ENCODE measurements around the gene APOLD1.
A peak's percentile ranks its signal among the peaks of the same experiment; 100 is the strongest.
"Not testable (repeated sequence)": the region's sequence is repeated elsewhere in the genome, so short reads cannot be mapped to it uniquely, and the experiment has no call there.

The APOLD1 gene, protein sequence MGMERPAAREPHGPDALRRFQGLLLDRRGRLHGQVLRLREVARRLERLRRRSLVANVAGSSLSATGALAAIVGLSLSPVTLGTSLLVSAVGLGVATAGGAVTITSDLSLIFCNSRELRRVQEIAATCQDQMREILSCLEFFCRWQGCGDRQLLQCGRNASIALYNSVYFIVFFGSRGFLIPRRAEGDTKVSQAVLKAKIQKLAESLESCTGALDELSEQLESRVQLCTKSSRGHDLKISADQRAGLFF

DNA sequence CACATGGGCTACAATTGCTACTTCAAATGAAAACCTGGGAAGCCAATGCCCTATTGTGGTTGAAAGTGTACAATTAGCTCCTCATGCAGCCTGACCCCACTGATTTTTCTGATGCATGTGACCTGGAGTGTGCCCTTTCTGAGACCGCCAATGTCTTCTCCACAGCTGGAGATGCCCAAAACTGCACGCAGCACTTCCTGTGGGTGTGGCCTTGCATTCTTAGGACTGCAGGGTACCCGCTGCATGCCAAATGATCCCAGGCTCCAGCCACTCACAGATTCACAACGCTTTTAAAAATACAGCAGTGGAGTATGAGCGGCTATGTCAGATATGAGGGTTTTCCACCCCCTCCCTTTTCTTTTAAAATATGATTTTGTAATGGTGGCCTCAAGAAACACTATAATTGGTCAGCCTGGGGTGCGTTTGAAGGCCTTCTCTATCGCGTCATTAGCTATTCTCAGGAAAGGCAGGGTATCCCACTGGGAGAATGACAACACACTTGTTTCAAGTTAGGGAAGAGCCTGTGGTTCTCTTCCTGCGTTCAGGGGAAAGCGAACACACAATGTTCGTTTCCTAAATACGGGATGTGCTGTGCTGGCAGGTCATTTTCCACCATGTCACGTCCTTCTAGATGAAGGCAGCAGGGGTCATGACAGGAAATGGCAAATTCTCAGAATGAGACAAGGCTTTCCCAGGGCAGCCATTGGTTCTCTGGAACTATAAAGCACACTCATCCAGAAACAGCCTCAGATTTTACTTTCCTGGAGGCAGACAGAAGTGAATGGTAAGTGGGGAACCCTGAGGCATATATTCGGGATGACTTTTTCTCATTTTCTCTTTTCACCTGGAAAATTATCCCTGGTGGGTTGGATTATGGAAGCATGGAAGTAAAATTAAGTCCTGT lies at the start of gene APOLD1:
TSS of gene APOLD1 (plus strand) at position 749 of the 904 bp plus-strand sequence. CDS start at position 782, 33 bp downstream.
- no peak for DNase-seq

DNA sequence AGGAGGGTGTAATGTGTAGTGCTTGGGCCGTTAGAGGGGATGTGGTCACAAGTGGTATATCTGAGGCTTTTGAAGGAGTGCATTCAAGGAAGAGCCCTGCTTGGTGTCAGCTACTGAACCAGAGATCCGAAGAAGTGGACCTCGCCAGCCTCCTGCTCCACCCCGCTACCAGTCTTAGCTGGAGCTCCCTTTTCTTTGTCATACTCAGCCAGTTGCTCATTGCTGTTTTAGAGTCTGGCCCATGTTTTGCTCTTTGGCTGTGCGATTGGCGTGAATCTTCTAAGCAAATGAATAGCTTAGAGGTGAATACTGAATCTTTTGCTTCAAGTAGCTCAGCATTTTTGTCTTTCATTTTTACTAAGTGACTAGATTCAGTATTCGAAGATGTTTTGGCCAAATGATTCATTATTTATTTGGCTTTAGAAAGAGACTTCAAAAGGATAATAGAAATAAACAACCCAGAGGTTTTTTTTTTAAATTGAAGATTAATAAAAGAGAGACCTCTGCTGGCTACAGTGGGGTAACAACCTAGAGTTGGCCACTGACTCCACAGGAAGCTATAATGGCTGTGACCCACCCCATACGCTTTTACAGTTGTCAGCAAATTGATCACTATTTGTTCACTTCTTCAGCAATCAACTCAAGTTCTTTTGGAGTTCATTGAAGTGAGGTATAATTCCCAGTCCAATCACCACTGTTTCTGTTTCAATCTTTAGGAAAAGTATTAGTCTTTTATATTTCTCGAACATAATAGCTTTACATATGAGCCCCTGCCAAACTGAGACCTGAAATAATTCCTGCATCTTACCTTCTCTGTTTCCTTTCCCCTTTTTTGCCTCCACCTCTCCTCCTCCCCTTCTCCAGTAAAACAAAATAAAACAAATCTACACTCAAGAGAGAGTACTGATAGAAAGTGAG lies 48.4 kb upstream of the APOLD1 start:
- DNase-seq: peak; percentile 56

DNA sequence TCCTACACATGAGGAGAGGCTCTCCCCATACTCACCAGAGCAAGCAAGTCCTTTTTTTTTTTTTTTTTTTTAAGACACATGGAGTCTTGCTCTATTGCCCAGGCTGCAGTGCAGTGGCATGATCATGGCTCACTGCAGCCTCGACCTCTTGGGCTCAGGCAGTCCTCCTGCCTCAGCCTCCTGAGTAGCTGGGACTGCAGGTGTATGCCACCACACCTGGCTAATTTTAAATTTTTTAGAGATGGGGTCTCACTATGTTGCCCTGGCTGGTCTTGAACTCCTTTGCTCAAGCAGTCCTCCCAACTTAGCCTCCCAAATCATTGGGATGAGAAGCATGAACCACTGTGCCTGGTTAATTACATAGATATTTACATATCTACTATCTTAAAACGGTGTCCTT lies 47.3 kb upstream of the APOLD1 start:
- not testable (repeated sequence) for DNase-seq

DNA sequence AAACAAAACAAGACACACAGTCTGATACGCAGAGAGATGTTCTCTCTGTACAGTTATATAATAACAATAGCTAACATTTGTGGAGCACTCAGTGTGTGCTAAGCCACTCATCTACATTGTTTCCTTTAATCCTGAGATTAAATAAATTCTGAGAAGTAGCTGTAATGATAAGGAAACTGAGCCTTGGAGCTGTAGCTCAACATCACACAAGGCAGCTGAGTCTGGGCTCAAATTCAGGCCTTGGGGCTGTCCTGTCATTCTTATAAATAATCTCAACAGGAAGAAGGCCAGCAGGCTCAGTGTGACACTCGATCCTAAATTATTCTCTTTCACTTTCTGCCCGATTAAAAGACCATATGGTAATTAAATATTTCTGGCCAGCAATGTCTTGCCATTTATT lies 43.8 kb upstream of the APOLD1 start:
- DNase-seq: no peak

DNA sequence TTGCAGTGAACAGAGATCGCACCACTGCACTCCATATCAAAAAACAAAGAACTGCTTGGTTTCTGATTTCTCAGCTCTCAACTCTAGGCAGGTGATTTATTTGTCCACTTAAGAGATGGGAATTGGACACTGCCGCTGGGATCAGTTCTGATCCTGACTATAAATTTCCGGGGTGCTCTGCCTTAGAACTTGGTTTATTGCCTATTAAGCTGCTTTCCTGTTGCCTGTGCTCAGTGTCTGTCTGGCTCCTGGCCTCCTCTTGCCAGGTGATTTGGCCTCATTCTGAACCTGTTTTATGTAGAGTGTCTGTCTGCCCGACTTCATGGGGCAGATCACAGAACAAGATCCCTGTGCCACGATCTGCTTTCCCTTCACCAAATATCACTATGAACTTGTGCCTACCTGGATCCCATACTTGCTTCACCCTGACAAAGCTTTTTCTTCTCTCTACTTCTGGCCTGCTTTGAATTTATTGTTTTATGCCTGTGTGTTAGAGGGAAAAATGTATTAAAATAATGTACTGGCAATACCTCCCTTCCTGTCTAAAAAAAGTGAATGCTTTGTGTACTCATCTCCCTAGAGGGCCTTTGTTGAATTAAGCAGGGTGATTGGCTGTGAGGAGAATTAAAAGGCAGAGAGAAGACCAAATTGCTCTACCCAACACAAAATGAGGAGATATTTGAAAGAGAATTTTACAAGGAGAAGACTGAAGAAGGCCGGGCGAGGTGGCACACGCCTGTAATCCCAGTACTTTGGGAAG lies 40.7 kb upstream of the APOLD1 start:
- no peak for DNase-seq

DNA sequence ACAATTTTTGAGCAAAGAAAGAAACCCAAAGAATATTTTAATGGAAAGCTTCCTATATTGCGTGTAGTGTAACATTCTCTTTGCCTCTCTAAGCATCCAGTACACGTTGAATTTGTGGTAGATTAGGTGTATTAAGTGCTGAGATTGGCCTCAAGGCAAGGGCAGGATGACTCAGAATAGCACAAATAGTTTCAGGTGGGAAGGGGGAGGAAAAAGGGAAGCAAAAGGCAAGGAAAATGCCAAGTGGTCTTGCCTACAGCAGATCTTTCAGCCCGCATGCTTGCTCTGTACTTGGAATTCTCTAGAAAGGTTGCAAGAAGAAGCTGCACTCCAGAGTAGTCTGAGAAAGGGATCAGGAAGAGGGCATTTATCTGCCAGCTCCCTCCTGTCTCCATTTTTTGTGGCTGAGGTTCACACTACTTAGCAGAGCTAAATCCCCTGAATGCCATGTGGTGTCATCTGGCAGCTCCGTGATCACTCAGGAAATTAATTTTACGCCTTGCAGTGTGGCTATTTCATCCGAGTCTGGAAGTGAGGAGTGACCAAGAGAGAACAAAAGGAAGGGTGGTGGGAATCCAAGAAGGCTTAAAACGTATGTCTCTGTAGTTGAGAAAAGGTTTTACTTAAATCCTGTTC lies 39.8 kb upstream of the APOLD1 start:
- no peak for DNase-seq

DNA sequence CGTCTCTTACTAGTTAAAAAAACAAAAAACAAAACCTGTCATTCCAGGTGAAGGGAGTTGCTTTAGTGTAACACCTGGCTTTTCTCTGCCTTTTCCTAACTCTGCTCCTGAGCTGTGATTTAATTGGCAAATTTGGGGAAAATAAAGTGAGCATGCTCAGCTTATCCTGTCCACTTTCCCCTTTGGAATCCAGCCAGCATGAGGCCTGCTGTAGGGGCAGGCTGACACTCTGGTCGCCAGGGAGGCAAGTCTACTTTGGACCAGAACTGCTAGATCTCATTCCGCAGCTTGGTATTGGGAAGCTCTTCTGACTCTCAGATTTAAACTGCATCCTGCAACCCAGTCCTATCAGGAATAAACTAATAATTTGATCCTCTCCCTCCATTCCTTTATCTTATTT lies 38.2 kb upstream of the APOLD1 start:
- DNase-seq: no peak

DNA sequence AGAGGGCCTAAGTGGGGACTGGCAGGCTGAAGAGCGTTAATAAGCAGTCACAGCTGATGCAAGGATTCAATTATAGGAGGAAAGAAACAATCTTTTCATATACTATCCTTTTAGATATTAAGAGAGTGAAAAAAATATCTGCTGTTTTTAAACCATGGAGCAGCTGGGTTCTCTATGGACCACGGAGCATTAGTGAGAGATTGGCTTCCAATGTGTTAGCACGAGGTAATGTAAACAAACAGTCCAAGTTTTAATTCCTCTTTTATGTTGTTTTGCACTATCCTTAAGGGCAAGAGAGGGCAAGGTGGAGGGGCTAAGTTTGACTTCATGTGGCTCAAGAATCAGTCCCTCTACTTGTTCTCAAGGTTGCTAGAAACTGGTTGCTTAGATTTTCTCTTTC lies 37.4 kb upstream of the APOLD1 start:
- DNase-seq: peak; percentile 47

DNA sequence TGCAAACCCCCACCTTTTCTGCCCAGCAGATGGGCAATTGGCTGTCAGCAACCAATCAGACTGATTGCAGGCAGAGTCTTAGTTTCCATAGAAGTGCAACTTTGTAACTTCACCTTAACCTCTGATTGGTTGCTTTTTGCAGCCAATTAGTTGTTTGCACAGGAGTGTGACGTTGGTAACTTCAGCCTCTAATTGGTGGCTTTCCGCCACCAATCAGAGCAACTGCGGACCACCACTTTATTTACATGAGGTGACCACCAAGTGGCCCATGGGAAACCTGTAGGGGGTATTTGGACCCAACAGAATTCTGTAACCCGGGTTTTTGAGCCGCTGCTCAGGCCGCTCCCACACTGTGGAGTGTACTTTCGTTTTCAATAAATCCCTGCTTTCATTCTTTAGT lies 36.0 kb upstream of the APOLD1 start:
- DNase-seq: no peak

DNA sequence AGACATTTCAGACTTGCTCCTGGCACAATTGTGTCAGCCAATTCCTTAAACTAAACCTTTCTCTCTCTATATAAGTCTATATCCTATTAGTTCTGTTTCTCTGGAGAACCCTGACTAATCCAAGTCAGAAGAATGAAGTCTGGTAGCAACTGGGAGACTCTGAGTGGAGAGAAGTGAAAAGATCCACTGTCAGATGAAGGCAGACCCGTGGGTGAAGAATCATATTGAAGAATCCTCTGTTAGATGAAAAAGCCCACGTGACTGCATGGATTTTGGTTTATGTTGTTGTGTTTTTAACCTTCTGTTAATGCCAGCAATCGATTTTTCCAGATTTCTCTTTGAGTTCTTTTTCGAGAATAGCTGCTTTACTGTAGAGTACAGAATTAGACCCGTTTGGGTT lies 29.5 kb upstream of the APOLD1 start:
- DNase-seq: no peak

DNA sequence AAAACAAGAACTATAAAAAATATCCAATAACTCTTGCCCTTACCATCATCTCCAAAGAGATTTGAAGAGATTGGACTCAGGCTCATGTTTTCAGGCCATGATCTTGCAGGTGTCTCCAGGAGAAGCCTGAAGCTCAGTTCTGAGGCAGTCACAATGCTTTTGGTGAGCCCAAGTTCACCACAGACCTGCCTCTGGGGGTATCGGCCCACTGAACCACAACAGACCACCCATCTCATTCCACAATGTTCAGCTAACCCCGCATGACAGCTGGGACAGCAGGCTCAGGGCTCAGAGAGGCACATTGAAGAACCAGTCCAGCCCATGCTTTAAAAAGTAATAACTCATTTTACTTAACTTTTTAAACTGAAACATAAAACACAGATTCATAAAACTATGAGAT lies 28.3 kb upstream of the APOLD1 start:
- DNase-seq: no peak

DNA sequence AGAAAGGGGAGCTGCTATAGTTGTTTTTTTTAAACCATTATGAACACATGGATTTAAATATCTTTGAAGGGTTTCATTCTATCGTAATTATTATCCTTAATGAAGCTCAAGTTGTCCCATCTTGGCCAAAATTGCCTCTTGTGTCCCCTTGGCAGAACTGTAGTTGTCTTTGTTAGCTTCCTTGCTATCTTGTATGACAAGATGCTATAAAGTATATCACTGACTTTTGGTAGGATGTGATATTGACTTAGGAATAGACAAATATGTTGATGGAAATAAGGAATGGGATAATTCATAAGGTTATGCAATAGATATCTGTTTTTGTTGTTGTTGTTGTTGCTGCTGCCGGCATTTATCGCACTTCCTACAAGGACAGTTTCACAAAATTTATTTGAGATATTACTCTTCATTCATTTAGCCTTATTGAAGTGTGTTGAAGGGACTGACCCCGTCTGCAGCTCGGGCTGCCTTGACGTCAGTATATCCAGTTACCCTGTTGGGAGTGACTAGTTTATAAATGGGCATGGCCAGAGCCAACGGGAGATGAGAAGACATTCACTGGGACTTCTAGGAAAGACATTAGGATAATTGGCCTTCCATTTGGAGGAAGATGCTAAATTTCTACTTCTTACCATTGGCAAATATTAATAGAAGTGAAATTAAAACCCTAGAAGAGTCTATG lies 26.1 kb upstream of the APOLD1 start:
- DNase-seq: no peak

DNA sequence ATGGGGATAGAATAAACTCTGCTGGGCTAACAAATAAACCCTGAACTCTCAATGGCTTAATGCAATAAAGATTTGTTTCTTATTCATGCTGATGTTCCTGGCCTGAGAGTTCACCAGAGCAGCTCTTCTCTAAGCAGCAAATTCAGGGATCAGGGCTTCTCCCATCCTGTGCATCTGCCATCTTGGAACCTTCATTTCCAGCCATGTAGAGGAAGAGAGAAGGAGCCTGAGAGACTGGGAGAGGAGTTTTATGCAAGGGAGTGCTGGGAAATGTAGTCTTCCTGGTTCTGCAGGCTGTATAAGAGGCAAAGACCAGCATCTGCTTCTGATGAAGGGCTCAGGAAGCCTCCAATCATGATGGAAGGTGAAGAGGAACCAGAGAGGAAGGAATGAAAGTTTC lies 20.6 kb upstream of the APOLD1 start:
- DNase-seq: no peak

DNA sequence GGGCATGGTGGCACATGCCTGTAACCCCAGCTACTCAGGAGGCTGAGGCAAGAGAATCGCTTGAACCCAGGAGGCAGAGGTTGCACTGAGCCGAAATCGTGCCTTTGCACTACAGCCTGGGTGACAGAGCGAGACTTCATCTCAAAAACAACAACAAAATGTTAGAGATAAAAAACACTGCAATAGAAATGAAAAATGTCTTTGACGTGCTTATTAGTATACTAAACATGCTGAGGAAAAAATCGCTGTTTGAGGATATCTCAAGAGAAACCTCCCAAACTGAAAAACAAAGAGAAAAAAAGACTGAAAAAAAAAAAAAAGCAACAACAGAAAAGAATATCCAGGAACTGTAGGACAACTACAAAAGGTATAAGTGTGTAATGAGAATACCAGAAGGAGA lies 15.2 kb upstream of the APOLD1 start:
- DNase-seq: no peak

DNA sequence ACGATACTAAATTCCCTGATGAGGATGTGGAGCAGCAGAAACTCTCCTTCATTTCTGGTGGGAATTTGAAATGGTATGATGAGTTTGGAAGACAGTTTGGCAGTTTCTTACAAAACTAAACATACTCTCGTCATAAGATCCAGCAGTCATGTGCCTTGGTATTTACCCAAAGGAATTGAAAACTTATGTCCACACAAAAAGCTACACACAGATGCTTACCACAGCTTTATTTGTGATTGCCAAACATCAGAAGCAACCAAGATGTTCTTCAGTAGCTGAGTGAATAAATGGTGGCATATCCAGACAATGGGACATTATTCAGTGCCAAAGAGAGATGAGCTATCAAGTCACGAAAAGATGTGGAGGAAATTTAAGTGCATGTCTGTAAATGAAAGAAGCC lies 10.7 kb upstream of the APOLD1 start:
- DNase-seq: no peak

DNA sequence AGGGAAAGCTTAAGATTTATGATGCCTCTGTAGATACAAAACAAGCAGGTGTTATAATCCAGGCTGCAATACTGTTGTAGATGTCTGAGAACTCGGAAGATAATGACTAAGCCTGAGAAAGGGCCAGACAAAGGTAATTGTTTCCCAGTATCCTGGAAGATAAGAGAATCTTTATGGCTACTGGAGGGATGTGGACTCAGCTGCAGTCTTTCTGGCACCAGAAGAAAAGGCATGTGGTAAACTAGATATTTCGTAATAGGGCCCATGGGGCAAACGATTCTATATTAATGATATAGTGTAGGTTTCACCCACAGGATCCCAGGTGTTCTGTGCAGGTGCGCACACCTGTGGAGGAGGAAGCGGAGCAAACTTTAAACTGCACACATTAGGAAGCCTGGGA lies 9.2 kb upstream of the APOLD1 start:
- DNase-seq: no peak

DNA sequence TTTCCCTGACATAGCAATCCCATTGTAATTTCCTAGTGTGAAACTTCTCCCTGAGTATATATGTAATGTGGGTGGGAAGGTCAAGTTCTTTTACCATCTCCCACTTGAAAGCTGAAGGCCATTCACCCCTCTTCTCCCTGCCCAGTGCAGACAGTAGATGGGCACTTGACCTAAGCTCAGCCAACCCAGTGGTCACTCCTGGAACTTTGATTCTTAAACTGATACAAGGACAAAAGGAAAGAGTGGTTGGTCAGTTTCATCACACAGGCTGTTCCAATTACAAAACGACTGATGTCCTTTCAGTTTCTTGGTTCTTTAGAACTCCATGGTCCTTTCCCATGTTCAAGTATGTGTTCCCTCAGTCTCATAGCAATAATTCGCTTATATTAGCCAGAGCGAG lies 8.4 kb upstream of the APOLD1 start:
- DNase-seq: no peak

DNA sequence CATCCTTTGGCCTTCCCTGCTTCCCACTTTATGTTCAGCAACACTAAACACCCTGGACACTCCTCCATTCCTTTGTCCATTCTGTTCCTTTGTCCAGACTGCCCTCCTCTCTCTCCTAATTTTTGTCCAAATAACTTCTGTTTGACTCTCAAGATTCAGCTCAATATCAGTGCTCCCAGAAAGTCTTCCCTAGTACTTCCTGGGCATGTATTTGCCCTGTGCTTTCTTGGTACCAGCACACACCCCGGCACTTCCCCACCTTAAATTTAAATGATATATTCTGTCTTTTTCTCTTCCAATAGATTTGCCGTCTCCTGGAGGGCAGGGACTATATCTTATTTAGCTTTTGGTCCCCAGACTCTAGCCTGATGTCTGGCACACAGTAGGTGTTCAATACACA lies 6.5 kb upstream of the APOLD1 start:
- no peak for DNase-seq

DNA sequence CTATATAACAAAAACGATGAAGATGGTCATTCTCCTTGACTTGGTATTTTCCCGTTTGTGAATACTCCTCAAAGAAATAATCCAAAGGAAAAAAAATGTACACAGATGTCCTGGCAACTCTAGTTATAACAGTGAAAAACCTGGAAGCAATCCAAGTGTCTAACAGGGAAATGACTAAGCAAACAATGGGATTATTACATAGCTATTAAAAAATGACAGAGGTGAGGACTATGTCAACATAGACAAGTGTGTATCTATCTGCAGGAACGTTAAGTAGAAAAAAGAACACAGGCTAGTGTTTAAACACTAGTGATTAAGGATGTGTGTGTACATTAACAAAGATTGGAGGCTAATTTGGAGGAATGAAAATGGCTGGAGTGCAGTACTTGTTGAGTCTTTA lies 5.9 kb upstream of the APOLD1 start:
- peak; percentile 70 for DNase-seq

DNA sequence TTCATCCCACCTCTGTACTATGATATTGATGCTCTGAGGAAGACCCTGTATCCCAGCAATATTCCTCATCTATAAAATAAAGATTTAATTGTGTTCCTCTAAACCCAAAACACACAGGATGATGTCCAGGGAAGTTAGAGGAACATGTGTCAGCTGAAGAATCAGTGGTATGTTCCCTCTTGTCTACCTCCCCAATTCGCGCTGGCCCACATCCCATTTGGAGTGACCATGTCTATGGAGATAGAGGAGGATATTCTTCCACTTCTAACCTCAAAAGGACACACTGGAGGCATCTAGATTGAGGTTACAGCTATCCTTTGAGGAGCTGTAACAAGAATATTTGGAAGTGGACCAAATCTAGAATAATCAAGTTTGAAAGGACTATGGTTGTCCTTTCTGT lies 1.3 kb upstream of the APOLD1 start:
- no peak for DNase-seq

DNA sequence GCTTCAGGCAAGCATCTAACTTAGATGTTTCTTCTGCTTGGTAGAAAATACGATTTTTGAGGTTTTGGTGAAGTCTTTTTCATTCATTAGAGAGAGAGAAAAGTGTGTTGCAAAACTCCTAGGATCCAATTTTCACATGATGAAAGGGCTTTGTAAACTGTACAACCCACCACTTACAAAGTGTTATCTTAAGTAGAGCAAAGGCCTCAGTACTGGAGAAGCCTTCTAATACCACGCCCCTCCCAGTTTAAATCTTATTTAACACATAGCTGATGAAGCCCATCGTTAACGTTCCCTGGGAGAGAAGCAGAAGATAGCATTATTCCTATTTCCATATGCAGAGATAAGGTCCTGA lies 869 bp downstream of the APOLD1 start:
- no peak for DNase-seq
